GM12878 (cell line): ENCODE data around the gene CABLES1. TPM values are rescaled to one million over a fixed set of nuclear protein-coding genes. Genes with fewer than 3 reads are reported as not detected.

Experiments
- ATAC-seq: fragments of 200-7000 bp; cut with Tn5 transposase; 3 replicates; pipeline ENCODE4 v1.9.1; 2020; ENCODE audit warnings: mild to moderate bottlenecking, moderate library complexity
- BruUV-seq: library from RNA; stranded (reverse); fragments of 400-500 nt; replicated peaks from 2 replicates; lab custom pipeline; 2021; lab: Mats Ljungman, UMichigan
- CTCF ChIA-PET: fragments of 300-600 bp; sonication (Branson Sonifier 250); formaldehyde crosslinking; extraction: SDS; loops from one replicate; lab custom pipeline; 2021; ENCODE audit warnings: inconsistent platforms; lab: Yijun Ruan, JAX
- POLR2A ChIA-PET: fragments of 350-600 bp; formaldehyde crosslinking; extraction: SDS; loops from one replicate; lab custom pipeline; 2021; ENCODE audit warnings: inconsistent platforms; lab: Charles Lee
- RAD21 ChIA-PET: fragments of 300-600 bp; sonication (Branson Sonifier 250); formaldehyde crosslinking; loops from one replicate; lab custom pipeline; 2023; ENCODE audit warnings: antibody characterized with exemption; ENCODE audit not compliant: unreplicated experiment; lab: Charles Lee
- SMC1A ChIA-PET: fragments of 300-600 bp; sonication (Branson Sonifier 250); formaldehyde crosslinking; loops from one replicate; lab custom pipeline; 2023; ENCODE audit not compliant: unreplicated experiment, uncharacterized antibody; lab: Charles Lee
- DNase-seq: peaks from one replicate; pipeline ENCODE4 v3.0.0-alpha.2; 2011; ENCODE audit warnings: low read depth, low spot score
- FAIRE-seq: peaks from 3 replicates; lab custom pipeline; 2011; peaks lifted over from hg19 to GRCh38; lab: Jason Lieb, UNC
- H2AFZ ChIP-seq: 2 replicates; pipeline ENCODE4 v1.6.0; 2011; ENCODE audit warnings: low read depth, low read length, control low read depth; ENCODE audit not compliant: control insufficient read depth
- H3K27ac ChIP-seq: 2 replicates; pipeline ENCODE4 v1.5.1; 2011; ENCODE audit warnings: control low read depth; ENCODE audit not compliant: control insufficient read depth, insufficient read depth
- H3K27me3 ChIP-seq, 2 experiments: replicated peaks in 1 of 2; 2 replicates each; pipeline versions ENCODE4 v1.6.0 to v1.6.1; 2011; ENCODE audit warnings: low read length in 1 of 2; ENCODE audit not compliant: control insufficient read depth in 2 of 2, insufficient read depth in 2 of 2
- H3K36me3 ChIP-seq, 2 experiments: 2 replicates each; pipeline ENCODE4 v1.5.1; 2011; ENCODE audit warnings: low read length in 1 of 2; ENCODE audit not compliant: control insufficient read depth in 2 of 2, insufficient read depth in 2 of 2
- H3K4me1 ChIP-seq: 2 replicates; pipeline ENCODE4 v1.6.1; 2011; ENCODE audit warnings: mild to moderate bottlenecking, low read length, moderate library complexity, mixed read lengths; ENCODE audit not compliant: control insufficient read depth, insufficient read depth
- H3K4me2 ChIP-seq: 2 replicates; pipeline ENCODE4 v1.6.0; 2011; ENCODE audit warnings: control low read depth; ENCODE audit not compliant: control insufficient read depth, insufficient read depth
- H3K4me3 ChIP-seq: fragments of 200-600 bp; sonication (generic); 2 replicates; pipeline ENCODE4 v1.5.1; 2016
- H3K79me2 ChIP-seq: 2 replicates; pipeline ENCODE4 v1.6.0; 2011; ENCODE audit warnings: low read length; ENCODE audit not compliant: control insufficient read depth, insufficient read depth
- H3K9ac ChIP-seq: 2 replicates; pipeline ENCODE4 v1.8.0; 2011; ENCODE audit warnings: low read length, control low read depth, mixed read lengths; ENCODE audit not compliant: control insufficient read depth, insufficient read depth
- H3K9me3 ChIP-seq: replicated peaks from 3 replicates; pipeline ENCODE4 v1.5.1; 2011; ENCODE audit warnings: mild to moderate bottlenecking, low read length; ENCODE audit not compliant: control insufficient read depth, insufficient read depth
- H4K20me1 ChIP-seq: 2 replicates; pipeline ENCODE4 v1.6.0; 2011; ENCODE audit not compliant: control insufficient read depth, insufficient read depth
- IKZF2 ChIP-seq, 2 experiments: fragments of 450-650 bp; IDR thresholded peaks; 2 replicates each; pipeline ENCODE4 v1.6.1; 2017; ENCODE audit warnings: mild to moderate bottlenecking in 2 of 2, moderate library complexity in 2 of 2
- WGBS: methylation state at CpG from one replicate; pipeline ENCODE4 v1.1.6; 2016; ENCODE audit warnings: low lambda C conversion rate; ENCODE audit not compliant: insufficient replicate concordance, insufficient coverage; ENCODE audit errors: missing lambda C conversion rate; 5-methylcytosine and 5-hydroxymethylcytosine counted together
- in situ Hi-C: fragments of 300-500 bp; cut with MboI; formaldehyde crosslinking; loops from 9 replicates; pipeline ENCODE4 v1.14.3; 2018; ENCODE audit warnings: mixed read lengths
- intact Hi-C: fragments of 100-400 bp; cut with micrococcal nuclease; formaldehyde crosslinking; loops from one replicate; pipeline ENCODE4 v1.14.2; 2022; ENCODE audit not compliant: unreplicated experiment
- polyA plus RNA-seq, 11 experiments: library from polyadenylated mRNA; depleted of rRNA in 4 of 11; unstranded in 6 of 11; stranded (reverse) in 5 of 11; fragments of >200 nt; fragmentation: Nextera tagmentation in 4 of 11; fragmentation: Illumina TruSeq in 1 of 11; extraction: Ambion mirVana in 4 of 11; extraction: Trizol in 1 of 11; gene quantifications; 1 replicate in 1 of 11; 2 replicates in 10 of 11; pipeline versions ENCODE4 v1.2.1 to v1.2.3, GENCODE V29; 2011 to 2016; ENCODE audit warnings: inconsistent platforms in 2 of 11, missing spikeins in 2 of 11, low read depth in 1 of 11
- total RNA-seq, 4 experiments: library from RNA; depleted of rRNA in 3 of 4; stranded (reverse); fragments of >200 nt in 3 of 4; fragmentation: Illumina TruSeq in 1 of 4; extraction: Trizol in 1 of 4; gene quantifications; 2 replicates each; pipeline versions ENCODE4 v1.2.1 to v1.2.3, GENCODE V29; 2013 to 2021
- TF ChIP-seq, protein P1 (sequence below): fragments of 450-650 bp; IDR thresholded peaks from 2 replicates; pipeline ENCODE4 v1.6.1; 2017; ENCODE audit warnings: mild to moderate bottlenecking, low read depth, inconsistent platforms; ENCODE audit not compliant: poor library complexity, severe bottlenecking
- TF ChIP-seq, protein P2 (sequence below): fragments of 450-650 bp; IDR thresholded peaks from 2 replicates; pipeline ENCODE4 v1.6.1; 2018; ENCODE audit warnings: mild to moderate bottlenecking, low read depth, moderate library complexity; ENCODE audit not compliant: partially characterized antibody

Gene CABLES1
- total and polyA plus RNA-seq, 10 of the 15 experiments (the other 5 are each of a cell fraction or from before 2014, with no cell fraction given): 2.9 to 27.2 (median 8.2) TPM

GRCh38 chr18:23270986-23271680 lies 135.8 kb downstream of the CABLES1 start (continued):
- TF ChIP-seq, protein P1, sequence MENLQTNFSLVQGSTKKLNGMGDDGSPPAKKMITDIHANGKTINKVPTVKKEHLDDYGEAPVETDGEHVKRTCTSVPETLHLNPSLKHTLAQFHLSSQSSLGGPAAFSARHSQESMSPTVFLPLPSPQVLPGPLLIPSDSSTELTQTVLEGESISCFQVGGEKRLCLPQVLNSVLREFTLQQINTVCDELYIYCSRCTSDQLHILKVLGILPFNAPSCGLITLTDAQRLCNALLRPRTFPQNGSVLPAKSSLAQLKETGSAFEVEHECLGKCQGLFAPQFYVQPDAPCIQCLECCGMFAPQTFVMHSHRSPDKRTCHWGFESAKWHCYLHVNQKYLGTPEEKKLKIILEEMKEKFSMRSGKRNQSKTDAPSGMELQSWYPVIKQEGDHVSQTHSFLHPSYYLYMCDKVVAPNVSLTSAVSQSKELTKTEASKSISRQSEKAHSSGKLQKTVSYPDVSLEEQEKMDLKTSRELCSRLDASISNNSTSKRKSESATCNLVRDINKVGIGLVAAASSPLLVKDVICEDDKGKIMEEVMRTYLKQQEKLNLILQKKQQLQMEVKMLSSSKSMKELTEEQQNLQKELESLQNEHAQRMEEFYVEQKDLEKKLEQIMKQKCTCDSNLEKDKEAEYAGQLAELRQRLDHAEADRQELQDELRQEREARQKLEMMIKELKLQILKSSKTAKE: no peak

DNA sequence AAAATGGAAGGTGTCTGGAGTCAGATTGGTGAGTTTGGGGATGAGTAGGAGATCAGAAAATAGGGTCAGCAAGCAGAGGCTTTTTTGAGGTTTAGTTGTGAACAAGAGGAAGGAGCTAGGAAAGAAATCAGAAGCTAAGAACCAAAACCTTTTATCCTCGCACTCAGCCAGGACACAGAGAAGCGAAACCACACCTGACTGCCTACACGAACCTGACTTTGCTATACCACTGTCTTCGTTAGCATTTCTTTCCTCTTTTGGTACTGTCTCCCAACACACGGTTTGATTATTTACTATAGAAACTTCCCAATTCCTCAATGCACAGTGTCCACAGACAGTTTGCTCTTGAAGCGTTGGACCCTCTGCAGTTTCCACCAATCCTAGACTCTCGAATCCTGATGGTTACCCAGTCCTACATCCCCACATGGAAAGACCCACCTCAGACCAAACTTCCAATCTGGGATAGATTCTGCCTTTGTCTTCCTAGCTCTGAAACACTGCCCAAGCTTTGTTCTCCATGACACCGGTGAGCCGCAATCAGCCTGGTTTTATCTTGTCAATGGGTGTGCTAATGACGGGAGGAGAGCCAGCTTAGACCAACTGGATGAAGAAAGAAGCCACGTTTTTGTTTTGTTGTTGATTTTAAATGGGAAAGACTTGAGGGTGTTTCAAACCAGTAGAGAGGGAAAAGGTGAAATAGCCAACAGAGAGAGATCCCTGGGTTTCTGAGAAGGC lies 137.4 kb downstream of the CABLES1 start:
- no peaks in the 10 kb centered on the region for H3K79me2 ChIP-seq
- no peaks in the 10 kb centered on the region; a peak in 1 of 4 replicates for H3K36me3 ChIP-seq
- RAD21 ChIA-PET: interaction anchor here (0.8 to 2.5 kb wide), 5 partner anchors 9 to 33 kb away, joined by 3 to 13 read pairs (median 4); no protein-coding TSS in a partner anchor
- peaks cover 2% of the 10 kb centered on the region for H3K4me1 ChIP-seq
- no peaks in the 10 kb centered on the region for H4K20me1 ChIP-seq
- no peaks in the 10 kb centered on the region for H3K27me3 ChIP-seq
- TF ChIP-seq, protein P2, sequence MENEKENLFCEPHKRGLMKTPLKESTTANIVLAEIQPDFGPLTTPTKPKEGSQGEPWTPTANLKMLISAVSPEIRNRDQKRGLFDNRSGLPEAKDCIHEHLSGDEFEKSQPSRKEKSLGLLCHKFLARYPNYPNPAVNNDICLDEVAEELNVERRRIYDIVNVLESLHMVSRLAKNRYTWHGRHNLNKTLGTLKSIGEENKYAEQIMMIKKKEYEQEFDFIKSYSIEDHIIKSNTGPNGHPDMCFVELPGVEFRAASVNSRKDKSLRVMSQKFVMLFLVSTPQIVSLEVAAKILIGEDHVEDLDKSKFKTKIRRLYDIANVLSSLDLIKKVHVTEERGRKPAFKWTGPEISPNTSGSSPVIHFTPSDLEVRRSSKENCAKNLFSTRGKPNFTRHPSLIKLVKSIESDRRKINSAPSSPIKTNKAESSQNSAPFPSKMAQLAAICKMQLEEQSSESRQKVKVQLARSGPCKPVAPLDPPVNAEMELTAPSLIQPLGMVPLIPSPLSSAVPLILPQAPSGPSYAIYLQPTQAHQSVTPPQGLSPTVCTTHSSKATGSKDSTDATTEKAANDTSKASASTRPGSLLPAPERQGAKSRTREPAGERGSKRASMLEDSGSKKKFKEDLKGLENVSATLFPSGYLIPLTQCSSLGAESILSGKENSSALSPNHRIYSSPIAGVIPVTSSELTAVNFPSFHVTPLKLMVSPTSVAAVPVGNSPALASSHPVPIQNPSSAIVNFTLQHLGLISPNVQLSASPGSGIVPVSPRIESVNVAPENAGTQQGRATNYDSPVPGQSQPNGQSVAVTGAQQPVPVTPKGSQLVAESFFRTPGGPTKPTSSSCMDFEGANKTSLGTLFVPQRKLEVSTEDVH: no peak
- TF ChIP-seq IKZF2 (IDR thresholded peaks at IDR 0.05): peak; percentile 10 to 18; a peak in 1 of 4 replicates
- BruUV-seq: no TSS peak
- DNase-seq (no peak), ATAC-seq (peak; percentile 68), FAIRE-seq (no peak)
- intact Hi-C loops (no loop called here), in situ Hi-C loops (no loop called here)
- SMC1A ChIA-PET: interaction anchor here (1.1 to 3.5 kb wide), 4 partner anchors 11 to 142 kb away, joined by 3 to 23 read pairs (median 4); no protein-coding TSS in a partner anchor
- H3K4me3 ChIP-seq: no peak overlapping the region
- H3K27ac ChIP-seq: no peak overlapping the region
- no peak overlapping the region for H3K9ac ChIP-seq
- H2AFZ ChIP-seq: no peak overlapping the region
- POLR2A ChIA-PET: interaction anchor here (0.6 to 2.1 kb wide), 7 partner anchors 8 to 48 kb away, joined by 3 to 8 read pairs (median 4); no protein-coding TSS in a partner anchor
- 73% methylated on average over 11 of the region's 11 CpGs for WGBS
- CTCF ChIA-PET: interaction anchor here (1.0 to 1.2 kb wide), 3 partner anchors 8 to 88 kb away, joined by 3 read pairs; no protein-coding TSS in a partner anchor
- peaks cover 26% of the 10 kb centered on the region for H3K9me3 ChIP-seq
- no peak overlapping the region for H3K4me2 ChIP-seq
